Panc1 (cell line): ENCODE measurements around the gene OIP5.

Experiments used
- CTCF ChIP-seq: fragments of 450-650 bp; IDR thresholded peaks from 2 replicates; pipeline ENCODE4 v1.5.1; 2017; ENCODE audit warnings: mild to moderate bottlenecking
- POLR2AphosphoS5 ChIP-seq: IDR thresholded peaks from 2 replicates; pipeline ENCODE4 v1.6.1; 2012; ENCODE audit warnings: mild to moderate bottlenecking, low read depth, low read length, moderate library complexity

DNA sequence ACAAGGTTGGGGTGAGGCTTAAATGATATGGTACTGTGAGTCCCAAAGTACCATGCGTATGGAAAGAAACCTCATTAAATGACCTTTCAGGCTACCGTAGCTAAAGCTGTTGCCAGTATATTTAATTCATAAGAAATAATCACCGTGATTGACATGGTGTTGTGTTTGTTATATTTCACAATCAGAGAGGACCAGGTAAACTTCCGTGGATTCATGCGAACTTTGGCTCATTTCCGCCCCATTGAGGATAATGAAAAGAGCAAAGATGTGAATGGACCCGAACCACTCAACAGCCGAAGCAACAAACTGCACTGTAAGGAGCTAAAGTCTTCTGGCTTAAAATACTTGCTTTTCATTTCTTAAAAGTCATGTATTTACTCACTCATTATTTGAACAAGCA lies 69.8 kb downstream of the OIP5 start:
- no peak for TF ChIP-seq POLR2AphosphoS5
- no peak for TF ChIP-seq CTCF
